SJCRH30 (cell line): ENCODE data around the gene PTGDS. TPM values are rescaled to one million over a fixed set of nuclear protein-coding genes. Genes with fewer than 3 reads are reported as not detected.

Experiments
- DNase-seq, 2 experiments: peaks; one replicate each; pipeline ENCODE4 v3.0.0-alpha.2; 2015 to 2020
- H3K27ac ChIP-seq: fragments of 250-450 bp; sonication (Bioruptor Pico); 2 replicates; pipeline ENCODE4 v1.5.1; 2020; ENCODE audit warnings: mild to moderate bottlenecking, moderate library complexity
- H3K27me3 ChIP-seq: fragments of 250-450 bp; sonication (Bioruptor Pico); 2 replicates; pipeline ENCODE4 v1.5.1; 2020; ENCODE audit warnings: mild to moderate bottlenecking, moderate library complexity
- H3K36me3 ChIP-seq: fragments of 250-450 bp; sonication (Bioruptor Pico); 2 replicates; pipeline ENCODE4 v1.5.1; 2020; ENCODE audit warnings: mild to moderate bottlenecking, moderate library complexity
- H3K4me1 ChIP-seq: fragments of 250-450 bp; sonication (Bioruptor Pico); 2 replicates; pipeline ENCODE4 v1.5.1; 2020; ENCODE audit warnings: mild to moderate bottlenecking, moderate library complexity
- H3K4me3 ChIP-seq: fragments of 250-450 bp; sonication (Bioruptor Pico); 2 replicates; pipeline ENCODE4 v1.5.1; 2020; ENCODE audit warnings: mild to moderate bottlenecking, moderate library complexity
- H3K9me3 ChIP-seq: fragments of 250-450 bp; sonication (Bioruptor Pico); replicated peaks from 2 replicates; pipeline ENCODE4 v1.5.1; 2020; ENCODE audit warnings: mild to moderate bottlenecking, moderate library complexity
- total RNA-seq: library from RNA; depleted of rRNA; stranded (reverse); fragments of >200 nt; shearing (Covaris generic); gene quantifications from 2 replicates; pipeline ENCODE4 v1.2.3, GENCODE V29; 2014

PTGDS gene
- total RNA-seq, 1 experiment from 2014 or later, result not detected

- peak in 1 of 2 experiments; percentile 7 for DNase-seq
- peaks cover 41% of the 10 kb centered on the region for H3K27me3 ChIP-seq
- no peaks in the 10 kb centered on the region for H3K9me3 ChIP-seq
- no peak within 1 kb of the TSS for H3K4me3 ChIP-seq
- no peak within 1 kb of the TSS for H3K27ac ChIP-seq
- no peaks in the 10 kb centered on the region for H3K4me1 ChIP-seq
- H3K36me3 ChIP-seq, result no peaks in the 10 kb centered on the region
Observed at GRCh38 chr9:136951541-136952320, 25.6 kb upstream of the PTGDS start, which contains the start of gene LCN12. Gene LCN12 (plus strand): TSS chr9:136952273. CDS start chr9:136952328, 55 bp downstream.

- Histone ChIP-seq H3K4me3 (no peak overlapping the region), H3K9me3 (no peaks in the 10 kb centered on the region), H3K27ac (no peak overlapping the region), H3K4me1 (no peaks in the 10 kb centered on the region), H3K36me3 (no peaks in the 10 kb centered on the region), H3K27me3 (peaks cover 37% of the 10 kb centered on the region)
- peak in 1 of 2 experiments; percentile 5 for DNase-seq
Observed at GRCh38 chr9:136952321-136952850, 24.9 kb upstream of the PTGDS start.

DNA sequence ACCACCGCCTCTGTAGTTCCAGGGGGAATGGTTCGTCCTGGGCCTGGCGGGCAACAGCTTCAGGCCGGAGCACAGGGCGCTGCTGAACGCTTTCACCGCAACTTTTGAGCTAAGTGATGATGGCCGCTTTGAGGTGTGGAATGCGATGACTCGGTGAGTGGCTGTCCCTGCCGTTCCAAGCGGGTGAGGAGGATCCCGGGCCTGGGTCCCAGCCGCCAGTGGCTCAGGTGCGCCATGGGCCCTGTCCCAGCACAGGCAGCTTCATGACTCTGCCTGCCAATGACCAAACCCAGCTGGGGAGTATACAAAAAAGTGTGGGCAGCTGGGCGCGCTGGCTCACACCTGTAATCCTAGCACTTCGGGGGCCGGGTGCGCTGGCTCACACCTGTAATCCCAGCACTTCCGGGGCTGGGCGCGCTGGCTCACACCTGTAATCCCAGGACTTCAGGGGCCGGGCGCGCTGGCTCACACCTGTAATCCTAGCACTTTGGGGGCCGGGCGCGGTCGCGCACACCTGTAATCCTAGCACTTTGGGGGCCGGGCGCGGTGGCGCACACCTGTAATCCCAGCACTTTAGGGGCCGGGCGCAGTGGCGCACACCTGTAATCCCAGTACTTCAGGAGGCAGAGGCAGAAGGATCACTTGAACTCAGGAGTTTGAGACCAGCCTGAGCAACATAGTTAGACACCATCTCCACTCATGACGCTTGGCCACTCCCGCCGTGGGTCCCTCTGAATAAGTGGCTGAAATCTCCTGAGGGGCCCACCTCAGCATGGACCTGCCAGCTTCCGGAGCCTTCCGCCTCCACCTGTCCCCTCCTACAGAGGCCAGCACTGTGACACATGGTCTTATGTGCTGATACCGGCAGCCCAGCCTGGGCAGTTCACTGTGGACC is 24.2 kb upstream of the PTGDS start:
- DNase-seq, result no peak
- no peaks in the 10 kb centered on the region for H3K4me1 ChIP-seq

DNA sequence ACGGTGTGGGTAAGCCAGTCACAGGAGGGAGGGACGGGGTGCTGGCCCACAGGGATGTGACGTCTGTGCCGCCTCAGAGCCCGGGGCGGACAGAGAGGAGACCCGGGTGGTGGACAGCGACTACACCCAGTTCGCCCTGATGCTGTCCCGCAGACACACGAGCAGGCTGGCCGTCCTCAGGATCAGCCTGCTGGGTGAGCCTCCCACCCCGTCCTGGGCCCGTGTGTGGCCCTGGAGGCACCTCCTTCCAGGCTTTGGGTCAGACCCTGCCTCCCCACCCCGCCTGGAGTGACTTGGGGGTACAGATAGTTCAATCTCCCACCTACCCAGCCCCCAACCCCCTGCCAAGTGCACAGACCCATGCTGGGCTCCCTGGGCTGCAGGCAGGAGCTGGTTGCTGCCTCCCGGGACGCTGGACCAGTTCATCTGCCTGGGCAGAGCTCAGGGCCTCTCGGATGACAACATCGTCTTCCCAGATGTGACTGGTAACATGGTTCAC is 23.5 kb upstream of the PTGDS start:
- H3K4me1 ChIP-seq, result no peaks in the 10 kb centered on the region
- peak in 1 of 2 experiments; percentile 6 for DNase-seq
- no peaks in the 10 kb centered on the region for H3K9me3 ChIP-seq
- H3K27me3 ChIP-seq, result peaks cover 37% of the 10 kb centered on the region
- H3K36me3 ChIP-seq, result no peaks in the 10 kb centered on the region
- H3K27ac ChIP-seq, result no peak overlapping the region
- no peak overlapping the region for H3K4me3 ChIP-seq

More for the DNA sequence above, 24.2 kb upstream of the PTGDS start:
- Histone ChIP-seq H3K36me3 (no peaks in the 10 kb centered on the region), H3K27me3 (peaks cover 34% of the 10 kb centered on the region), H3K4me3 (no peak overlapping the region), H3K27ac (no peak overlapping the region), H3K9me3 (no peaks in the 10 kb centered on the region)

- no peaks in the 10 kb centered on the region for H3K4me1 ChIP-seq
- peaks cover 44% of the 10 kb centered on the region for H3K27me3 ChIP-seq
- no peak for DNase-seq
- H3K9me3 ChIP-seq, result no peaks in the 10 kb centered on the region
- H3K4me3 ChIP-seq, result no peak overlapping the region
- H3K27ac ChIP-seq, result no peak overlapping the region
- no peaks in the 10 kb centered on the region for H3K36me3 ChIP-seq
Observed at GRCh38 chr9:136954270-136955083, 22.8 kb upstream of the PTGDS start.

DNA sequence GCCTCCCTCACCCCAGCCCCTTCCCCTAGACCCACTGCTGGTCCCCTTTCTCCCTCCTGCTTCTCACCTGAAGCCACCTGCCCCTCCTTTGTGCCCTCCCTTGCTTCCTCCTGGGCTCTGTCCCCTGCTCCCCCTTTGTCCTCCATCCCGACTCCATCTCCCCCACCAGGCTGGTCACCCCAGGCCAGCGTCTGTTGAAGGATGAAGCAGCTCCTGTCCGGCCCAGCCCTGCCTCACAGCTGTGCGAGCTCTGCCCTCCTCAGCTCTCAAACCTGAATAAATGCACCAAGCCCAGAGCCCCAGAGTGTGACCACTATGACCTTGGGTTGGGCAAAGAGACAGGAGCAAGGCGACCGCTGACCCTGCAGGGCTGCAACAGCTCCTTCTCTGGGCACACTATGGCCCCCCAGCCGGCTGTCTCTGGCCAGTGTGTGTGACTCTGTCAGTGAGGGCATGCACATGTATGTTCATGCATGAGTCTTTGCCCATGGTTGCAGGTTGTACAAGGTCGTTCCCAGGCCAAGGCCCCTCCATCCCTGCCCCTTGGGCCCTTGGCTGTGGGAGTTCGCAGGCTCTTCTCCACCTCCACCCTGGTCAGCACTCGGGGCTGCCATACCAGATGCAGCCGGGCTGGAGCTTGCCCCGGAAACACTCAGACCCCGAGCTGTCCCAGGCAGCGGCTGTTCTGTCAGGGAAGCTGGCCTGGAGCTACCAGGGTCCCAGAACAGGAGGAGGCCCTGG is 21.9 kb upstream of the PTGDS start:
- Histone ChIP-seq H3K9me3 (no peaks in the 10 kb centered on the region), H3K27me3 (peaks cover 50% of the 10 kb centered on the region), H3K36me3 (no peaks in the 10 kb centered on the region), H3K4me1 (no peaks in the 10 kb centered on the region), H3K27ac (no peak overlapping the region), H3K4me3 (no peak overlapping the region)
- DNase-seq, result no peak

GRCh38 chr9:136955943-136956335 is 21.4 kb upstream of the PTGDS start:
- Histone ChIP-seq H3K27ac (no peak overlapping the region), H3K36me3 (no peaks in the 10 kb centered on the region)
- no peak for DNase-seq

GRCh38 chr9:136956604-136957003 is 20.7 kb upstream of the PTGDS start:
- H3K27ac ChIP-seq, result no peak overlapping the region
- H3K4me1 ChIP-seq, result no peaks in the 10 kb centered on the region
- no peaks in the 10 kb centered on the region for H3K36me3 ChIP-seq
- H3K27me3 ChIP-seq, result peaks cover 48% of the 10 kb centered on the region
- H3K9me3 ChIP-seq, result no peaks in the 10 kb centered on the region
- DNase-seq, result no peak
- no peak overlapping the region for H3K4me3 ChIP-seq

More at GRCh38 chr9:136955943-136956335, 21.4 kb upstream of the PTGDS start:
- no peak overlapping the region for H3K4me3 ChIP-seq
- peaks cover 49% of the 10 kb centered on the region for H3K27me3 ChIP-seq
- no peaks in the 10 kb centered on the region for H3K9me3 ChIP-seq
- no peaks in the 10 kb centered on the region for H3K4me1 ChIP-seq

GRCh38 chr9:136957461-136957860 is 19.8 kb upstream of the PTGDS start:
- H3K36me3 ChIP-seq, result no peaks in the 10 kb centered on the region
- no peak for DNase-seq
- peaks cover 47% of the 10 kb centered on the region for H3K27me3 ChIP-seq
- no peaks in the 10 kb centered on the region for H3K9me3 ChIP-seq
- H3K4me1 ChIP-seq, result no peaks in the 10 kb centered on the region
- H3K27ac ChIP-seq, result no peak overlapping the region
- no peak overlapping the region for H3K4me3 ChIP-seq

DNA sequence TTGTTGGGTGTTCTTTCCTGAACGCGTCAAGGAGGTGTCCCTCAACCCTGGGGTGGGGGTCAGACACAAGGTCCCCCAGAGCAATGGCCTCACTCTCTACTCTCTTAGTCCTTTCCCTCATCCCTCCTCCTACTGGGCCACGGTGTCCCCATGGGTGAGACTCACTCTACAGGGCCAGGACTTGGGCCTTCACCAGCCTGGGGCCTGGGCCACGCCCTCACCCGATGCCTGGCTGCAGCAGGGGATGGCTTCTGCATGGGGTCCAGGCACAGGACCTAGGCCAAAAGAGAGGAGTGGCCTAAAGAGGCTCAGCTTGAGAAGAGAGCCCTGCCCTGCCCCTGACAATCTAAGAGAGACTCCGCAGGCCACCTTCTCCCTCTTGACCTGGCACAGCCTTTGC is 19.4 kb upstream of the PTGDS start:
- H3K36me3 ChIP-seq, result no peaks in the 10 kb centered on the region
- H3K9me3 ChIP-seq, result no peaks in the 10 kb centered on the region
- no peak for DNase-seq
- H3K4me1 ChIP-seq, result peaks cover 1% of the 10 kb centered on the region; the same call in 1 of the 2 replicates
- H3K27ac ChIP-seq, result no peak overlapping the region
- no peak overlapping the region for H3K4me3 ChIP-seq
- H3K27me3 ChIP-seq, result peaks cover 47% of the 10 kb centered on the region

GRCh38 chr9:136958473-136958872 is 18.8 kb upstream of the PTGDS start:
- H3K4me3 ChIP-seq, result no peak overlapping the region
- peaks cover 50% of the 10 kb centered on the region for H3K27me3 ChIP-seq
- no peak for DNase-seq
- no peaks in the 10 kb centered on the region for H3K36me3 ChIP-seq
- no peak overlapping the region for H3K27ac ChIP-seq
- H3K9me3 ChIP-seq, result no peaks in the 10 kb centered on the region
- peaks cover 3% of the 10 kb centered on the region; the same call in 1 of the 2 replicates for H3K4me1 ChIP-seq

DNA sequence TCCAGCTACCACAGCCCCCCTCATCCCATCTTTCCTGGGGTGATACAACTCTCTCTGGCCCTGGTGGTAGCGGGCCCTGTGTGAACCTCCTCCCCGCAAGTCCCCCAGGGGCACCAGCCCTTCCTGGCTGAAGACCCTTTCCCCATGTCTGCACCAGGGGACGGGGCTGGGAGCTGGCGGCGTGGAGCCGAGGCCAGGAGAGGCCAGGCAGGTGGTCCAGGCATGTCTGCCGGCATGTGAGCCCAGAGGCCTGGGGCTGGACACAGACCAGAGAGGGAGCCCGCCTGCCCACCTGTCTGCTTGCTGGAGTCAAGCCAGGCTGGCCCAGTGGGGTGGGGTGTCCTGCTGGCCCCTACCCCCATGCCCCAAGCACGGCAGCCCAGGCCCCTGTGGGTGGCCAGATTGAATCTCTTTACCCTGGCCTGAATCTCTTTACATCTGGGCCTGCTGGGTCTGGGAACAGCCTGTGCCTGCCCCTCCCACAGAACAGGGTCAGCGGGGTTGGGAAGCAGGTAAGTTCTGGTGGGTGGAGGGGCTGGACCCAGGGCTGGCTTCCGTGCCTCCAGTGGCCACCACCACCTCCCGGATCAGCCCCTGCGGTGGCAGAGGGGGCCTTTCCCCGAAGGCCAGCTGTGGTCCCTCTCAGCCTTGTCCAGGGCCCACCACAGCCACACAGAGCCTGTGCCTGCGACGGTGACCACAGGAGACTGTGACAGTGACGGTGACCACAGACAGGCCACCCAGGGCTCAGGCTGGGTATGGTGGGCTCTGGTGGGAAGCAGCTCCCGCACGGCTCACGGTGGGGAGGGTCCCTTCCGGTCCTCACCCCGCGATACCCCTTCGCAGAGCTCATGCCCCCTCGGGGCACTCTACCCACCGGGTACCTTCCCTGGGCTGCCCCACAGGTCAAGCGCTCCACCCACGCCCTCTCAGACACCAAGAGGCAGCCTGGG is 18.1 kb upstream of the PTGDS start:
- Histone ChIP-seq H3K27ac (no peak overlapping the region), H3K4me1 (peaks cover 3% of the 10 kb centered on the region; the same call in 1 of the 2 replicates), H3K9me3 (no peaks in the 10 kb centered on the region), H3K27me3 (peaks cover 49% of the 10 kb centered on the region), H3K36me3 (no peaks in the 10 kb centered on the region), H3K4me3 (no peak overlapping the region)
- no peak for DNase-seq
